Neural progenitor cell (in vitro differentiated cells): ENCODE results near the gene UBE2Z. TPM values are rescaled to one million over a fixed set of nuclear protein-coding genes. Genes with fewer than 3 reads are reported as not detected.
A peak's percentile ranks its signal among the peaks of the same experiment; 100 is the strongest.

Experiments used
- DNase-seq: peaks from one replicate; pipeline ENCODE4 v3.0.0-alpha.2; 2016; ENCODE audit warnings: low spot score
- H2AFZ ChIP-seq: fragments of 200-600 bp; sonication (generic); replicated peaks from 2 replicates; pipeline ENCODE4 v1.6.1; 2016; ENCODE audit warnings: antibody characterized with exemption
- H3F3A ChIP-seq: fragments of 200-600 bp; sonication (generic); 2 replicates; pipeline ENCODE4 v1.6.1; 2016; ENCODE audit warnings: antibody characterized with exemption, low read depth
- H3K27ac ChIP-seq: fragments of 200-600 bp; sonication (generic); 2 replicates; pipeline ENCODE4 v1.5.1; 2016; ENCODE audit warnings: mild to moderate bottlenecking
- H3K27me3 ChIP-seq: fragments of 200-600 bp; sonication (generic); 2 replicates; pipeline ENCODE4 v1.6.1; 2016; ENCODE audit warnings: mild to moderate bottlenecking, moderate library complexity
- H3K36me3 ChIP-seq: fragments of 200-600 bp; sonication (generic); 2 replicates; pipeline ENCODE4 v1.5.1; 2016
- H3K4me1 ChIP-seq: fragments of 200-600 bp; sonication (generic); 2 replicates; pipeline ENCODE4 v1.6.1; 2016; ENCODE audit warnings: mixed run types
- H3K4me2 ChIP-seq: fragments of 200-600 bp; sonication (generic); 2 replicates; pipeline ENCODE4 v1.6.1; 2016
- H3K4me3 ChIP-seq: fragments of 200-600 bp; sonication (generic); 2 replicates; pipeline ENCODE4 v1.5.1; 2016
- H3K79me2 ChIP-seq: fragments of 200-600 bp; sonication (generic); 2 replicates; pipeline ENCODE4 v1.6.1; 2016; ENCODE audit warnings: low read depth
- H3K9ac ChIP-seq: fragments of 200-600 bp; sonication (generic); 2 replicates; pipeline ENCODE4 v1.6.1; 2016
- H3K9me3 ChIP-seq: fragments of 200-600 bp; sonication (generic); 2 replicates; pipeline ENCODE4 v1.5.1; 2016; ENCODE audit warnings: low read depth
- H4K20me1 ChIP-seq: fragments of 200-600 bp; sonication (generic); 2 replicates; pipeline ENCODE4 v1.6.1; 2016; ENCODE audit warnings: low read depth
- H3K27ac Mint-ChIP-seq: 3 replicates; pipeline ENCODE4 v1.8.0; 2021; ENCODE audit warnings: mixed read lengths
- H3K27me3 Mint-ChIP-seq: 2 replicates; pipeline ENCODE4 v1.8.0; 2022; ENCODE audit warnings: low read depth, mild to moderate bottlenecking, inconsistent platforms, moderate library complexity, mixed read lengths; ENCODE audit not compliant: insufficient read depth
- H3K36me3 Mint-ChIP-seq: 3 replicates; pipeline ENCODE4 v1.8.0; 2021; ENCODE audit warnings: mixed read lengths
- H3K4me1 Mint-ChIP-seq: 3 replicates; pipeline ENCODE4 v1.8.0; 2021; ENCODE audit warnings: mixed read lengths
- H3K4me3 Mint-ChIP-seq: 3 replicates; pipeline ENCODE4 v1.8.0; 2021; ENCODE audit warnings: mild to moderate bottlenecking, moderate library complexity, mixed read lengths
- H3K9me3 Mint-ChIP-seq: 3 replicates; pipeline ENCODE4 v1.8.0; 2020; ENCODE audit warnings: mixed read lengths
- EZH2 ChIP-seq: fragments of 200-600 bp; sonication (generic); IDR thresholded peaks from 2 replicates; pipeline ENCODE4 v1.6.1; 2017; ENCODE audit warnings: antibody characterized with exemption, mild to moderate bottlenecking, moderate library complexity
- EZH2phosphoT487 ChIP-seq: fragments of 200-600 bp; sonication (generic); IDR thresholded peaks from 2 replicates; pipeline ENCODE4 v1.6.1; 2017; ENCODE audit warnings: antibody characterized with exemption
- total RNA-seq: library from RNA; depleted of rRNA; stranded (reverse); fragments of >200 nt; gene quantifications from 2 replicates; pipeline ENCODE4 v1.2.3, GENCODE V29; 2015; ENCODE audit warnings: low replicate concordance
- TF ChIP-seq, protein P1 (sequence below): fragments of 200-600 bp; sonication (generic); IDR thresholded peaks from 2 replicates; pipeline ENCODE4 v1.5.1; 2017; ENCODE audit warnings: antibody characterized with exemption, mild to moderate bottlenecking

UBE2Z gene
- total RNA-seq, 1 donor from 2014 or later = 45.5 TPM

GRCh38 chr17:48890086-48890485 is 18.1 kb upstream of the UBE2Z start:
- Mint-ChIP-seq H3K4me1 (peaks cover 14% of the 10 kb centered on the region), H3K4me3 (peak overlapping the region; percentile 3), H3K27ac (no peak overlapping the region), H3K36me3 (no peaks in the 10 kb centered on the region), H3K27me3 (no peaks in the 10 kb centered on the region), H3K9me3 (no peaks in the 10 kb centered on the region)
- no peaks in the 10 kb centered on the region for H3K36me3 ChIP-seq
- no peak for DNase-seq
- H4K20me1 ChIP-seq = no peaks in the 10 kb centered on the region
- no peaks in the 10 kb centered on the region for H3K27me3 ChIP-seq
- H3K4me1 ChIP-seq = peaks cover 4% of the 10 kb centered on the region
- no peak overlapping the region for H2AFZ ChIP-seq
- no peaks in the 10 kb centered on the region for H3K9me3 ChIP-seq
- H3F3A ChIP-seq = peaks cover 15% of the 10 kb centered on the region
- no peak overlapping the region for H3K4me3 ChIP-seq
- no peak overlapping the region for H3K4me2 ChIP-seq
- H3K9ac ChIP-seq = no peak overlapping the region
- H3K79me2 ChIP-seq = peaks cover 15% of the 10 kb centered on the region
- TF ChIP-seq EZH2 (no peak), EZH2phosphoT487 (no peak)
- TF ChIP-seq, protein P1, sequence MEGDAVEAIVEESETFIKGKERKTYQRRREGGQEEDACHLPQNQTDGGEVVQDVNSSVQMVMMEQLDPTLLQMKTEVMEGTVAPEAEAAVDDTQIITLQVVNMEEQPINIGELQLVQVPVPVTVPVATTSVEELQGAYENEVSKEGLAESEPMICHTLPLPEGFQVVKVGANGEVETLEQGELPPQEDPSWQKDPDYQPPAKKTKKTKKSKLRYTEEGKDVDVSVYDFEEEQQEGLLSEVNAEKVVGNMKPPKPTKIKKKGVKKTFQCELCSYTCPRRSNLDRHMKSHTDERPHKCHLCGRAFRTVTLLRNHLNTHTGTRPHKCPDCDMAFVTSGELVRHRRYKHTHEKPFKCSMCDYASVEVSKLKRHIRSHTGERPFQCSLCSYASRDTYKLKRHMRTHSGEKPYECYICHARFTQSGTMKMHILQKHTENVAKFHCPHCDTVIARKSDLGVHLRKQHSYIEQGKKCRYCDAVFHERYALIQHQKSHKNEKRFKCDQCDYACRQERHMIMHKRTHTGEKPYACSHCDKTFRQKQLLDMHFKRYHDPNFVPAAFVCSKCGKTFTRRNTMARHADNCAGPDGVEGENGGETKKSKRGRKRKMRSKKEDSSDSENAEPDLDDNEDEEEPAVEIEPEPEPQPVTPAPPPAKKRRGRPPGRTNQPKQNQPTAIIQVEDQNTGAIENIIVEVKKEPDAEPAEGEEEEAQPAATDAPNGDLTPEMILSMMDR = no peak
- no peak overlapping the region for H3K27ac ChIP-seq

DNA sequence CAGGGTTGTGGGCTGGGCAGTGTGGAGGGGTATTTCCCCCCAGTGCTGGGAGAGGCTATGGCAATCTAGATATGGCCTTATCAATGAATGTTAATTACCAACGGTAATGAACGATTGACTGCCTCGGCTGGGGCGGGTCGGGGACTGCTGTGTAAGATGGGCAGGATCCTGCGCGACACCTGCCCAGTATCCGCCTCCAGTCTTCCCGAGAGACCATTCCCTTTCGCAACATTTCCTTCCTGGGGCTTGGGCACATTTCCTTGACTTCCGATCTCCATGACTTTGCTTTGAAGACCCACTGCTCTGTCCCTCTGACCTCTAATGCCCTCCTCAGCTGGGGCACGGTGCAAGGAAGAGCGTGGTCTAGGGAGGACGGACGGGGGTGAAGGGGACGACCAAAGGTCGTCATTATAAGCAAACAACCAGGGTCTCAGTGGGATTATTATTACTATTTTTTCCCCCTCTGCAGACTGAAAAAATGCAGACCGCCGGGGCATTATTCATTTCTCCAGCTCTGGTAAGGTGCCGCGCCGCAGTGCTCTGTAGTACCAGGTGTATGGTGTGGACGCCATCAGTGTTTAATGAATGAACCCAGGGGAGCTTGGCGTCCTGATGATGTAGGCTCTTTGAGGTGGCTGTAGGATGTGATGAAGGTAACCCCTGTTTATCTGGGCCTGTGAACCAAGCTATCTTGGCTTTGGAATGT is 15.1 kb upstream of the UBE2Z start:
- peaks cover 14% of the 10 kb centered on the region for H3K4me1 Mint-ChIP-seq
- H3K9me3 ChIP-seq = no peaks in the 10 kb centered on the region

GRCh38 chr17:48893646-48894508 is 14.3 kb upstream of the UBE2Z start:
- Histone ChIP-seq H3F3A (peaks cover 20% of the 10 kb centered on the region), H3K9me3 (no peaks in the 10 kb centered on the region), H3K9ac (no peak overlapping the region), H3K36me3 (no peaks in the 10 kb centered on the region), H3K27ac (no peak overlapping the region), H3K4me2 (peak overlapping the region; percentile 92), H3K4me3 (peak overlapping the region; percentile 69), H4K20me1 (no peaks in the 10 kb centered on the region), H3K79me2 (peaks cover 15% of the 10 kb centered on the region), H3K27me3 (no peaks in the 10 kb centered on the region), H2AFZ (no peak overlapping the region), H3K4me1 (peaks cover 4% of the 10 kb centered on the region)
- Mint-ChIP-seq H3K27me3 (no peaks in the 10 kb centered on the region), H3K4me3 (peak overlapping the region; percentile 89), H3K9me3 (no peaks in the 10 kb centered on the region), H3K27ac (no peak overlapping the region), H3K4me1 (peaks cover 14% of the 10 kb centered on the region), H3K36me3 (peaks cover 6% of the 10 kb centered on the region)
- no peak for DNase-seq
- TF ChIP-seq EZH2phosphoT487 = no peak
- TF ChIP-seq, protein P1 = no peak
- TF ChIP-seq EZH2 = no peak

More for the DNA sequence above, 15.1 kb upstream of the UBE2Z start:
- peaks cover 15% of the 10 kb centered on the region for H3K79me2 ChIP-seq
- H3K4me3 ChIP-seq = peak overlapping the region; percentile 69
- H3K4me2 ChIP-seq = peak overlapping the region; percentile 92
- Mint-ChIP-seq H3K4me3 (peak overlapping the region; percentile 89), H3K27ac (peak overlapping the region; percentile 48), H3K36me3 (peaks cover 4% of the 10 kb centered on the region), H3K9me3 (no peaks in the 10 kb centered on the region), H3K27me3 (no peaks in the 10 kb centered on the region)
- no peak overlapping the region for H3K27ac ChIP-seq
- no peak for DNase-seq
- H4K20me1 ChIP-seq = no peaks in the 10 kb centered on the region
- TF ChIP-seq, protein P1 = no peak
- TF ChIP-seq EZH2 (no peak), EZH2phosphoT487 (no peak)
- H3K4me1 ChIP-seq = peaks cover 4% of the 10 kb centered on the region
- H3K36me3 ChIP-seq = no peaks in the 10 kb centered on the region
- no peak overlapping the region for H2AFZ ChIP-seq
- H3K9ac ChIP-seq = peak overlapping the region; percentile 48
- no peaks in the 10 kb centered on the region for H3K27me3 ChIP-seq
- H3F3A ChIP-seq = peaks cover 16% of the 10 kb centered on the region
